Measurements from ENCODE around the gene MYEOV. TPM values are rescaled to one million over a fixed set of nuclear protein-coding genes. Genes with fewer than 3 reads are reported as not detected.

Gene MYEOV
- total RNA-seq, 1 donor from 2014 or later: not detected

DNA sequence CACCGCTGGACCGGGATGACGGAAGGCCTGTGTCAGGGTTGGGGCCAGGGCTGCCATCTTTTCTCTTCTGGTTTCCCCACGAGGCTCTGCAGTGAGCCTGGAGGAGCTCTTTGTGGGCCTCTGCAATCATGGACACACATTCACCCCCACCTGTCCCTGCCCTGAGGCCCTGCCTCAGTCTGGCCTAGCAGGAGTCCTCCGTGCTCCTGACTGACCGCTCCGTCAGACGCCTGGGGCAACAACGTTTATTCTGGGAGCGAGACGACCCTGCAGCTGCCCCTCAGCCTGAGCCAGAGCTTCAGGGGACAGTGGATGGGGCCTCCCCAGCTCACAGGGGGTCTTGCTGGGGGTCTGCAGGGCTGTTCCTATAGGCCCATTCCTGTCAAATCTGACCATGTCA is 8.2 kb upstream of the MYEOV start:
- H3K9me3 Mint-ChIP-seq (ENCODE audit: unreplicated experiment): no peaks in the 10 kb centered on the region
- H3K4me3 Mint-ChIP-seq (ENCODE audit: unreplicated experiment): no peak overlapping the region
- no peak for DNase-seq (ENCODE audit: low spot score)
- peaks cover 7% of the 10 kb centered on the region for H3K27me3 Mint-ChIP-seq (ENCODE audit: unreplicated experiment)
- TF ChIP-seq, protein P1, sequence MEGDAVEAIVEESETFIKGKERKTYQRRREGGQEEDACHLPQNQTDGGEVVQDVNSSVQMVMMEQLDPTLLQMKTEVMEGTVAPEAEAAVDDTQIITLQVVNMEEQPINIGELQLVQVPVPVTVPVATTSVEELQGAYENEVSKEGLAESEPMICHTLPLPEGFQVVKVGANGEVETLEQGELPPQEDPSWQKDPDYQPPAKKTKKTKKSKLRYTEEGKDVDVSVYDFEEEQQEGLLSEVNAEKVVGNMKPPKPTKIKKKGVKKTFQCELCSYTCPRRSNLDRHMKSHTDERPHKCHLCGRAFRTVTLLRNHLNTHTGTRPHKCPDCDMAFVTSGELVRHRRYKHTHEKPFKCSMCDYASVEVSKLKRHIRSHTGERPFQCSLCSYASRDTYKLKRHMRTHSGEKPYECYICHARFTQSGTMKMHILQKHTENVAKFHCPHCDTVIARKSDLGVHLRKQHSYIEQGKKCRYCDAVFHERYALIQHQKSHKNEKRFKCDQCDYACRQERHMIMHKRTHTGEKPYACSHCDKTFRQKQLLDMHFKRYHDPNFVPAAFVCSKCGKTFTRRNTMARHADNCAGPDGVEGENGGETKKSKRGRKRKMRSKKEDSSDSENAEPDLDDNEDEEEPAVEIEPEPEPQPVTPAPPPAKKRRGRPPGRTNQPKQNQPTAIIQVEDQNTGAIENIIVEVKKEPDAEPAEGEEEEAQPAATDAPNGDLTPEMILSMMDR (IDR thresholded peaks at IDR 0.05; ENCODE audit: unreplicated experiment): no peak
- no peaks in the 10 kb centered on the region for H3K36me3 Mint-ChIP-seq (ENCODE audit: low read depth, unreplicated experiment)
- no peak overlapping the region for H3K27ac Mint-ChIP-seq (ENCODE audit: unreplicated experiment)
- H3K4me1 Mint-ChIP-seq (ENCODE audit: unreplicated experiment): peaks cover 10% of the 10 kb centered on the region

DNA sequence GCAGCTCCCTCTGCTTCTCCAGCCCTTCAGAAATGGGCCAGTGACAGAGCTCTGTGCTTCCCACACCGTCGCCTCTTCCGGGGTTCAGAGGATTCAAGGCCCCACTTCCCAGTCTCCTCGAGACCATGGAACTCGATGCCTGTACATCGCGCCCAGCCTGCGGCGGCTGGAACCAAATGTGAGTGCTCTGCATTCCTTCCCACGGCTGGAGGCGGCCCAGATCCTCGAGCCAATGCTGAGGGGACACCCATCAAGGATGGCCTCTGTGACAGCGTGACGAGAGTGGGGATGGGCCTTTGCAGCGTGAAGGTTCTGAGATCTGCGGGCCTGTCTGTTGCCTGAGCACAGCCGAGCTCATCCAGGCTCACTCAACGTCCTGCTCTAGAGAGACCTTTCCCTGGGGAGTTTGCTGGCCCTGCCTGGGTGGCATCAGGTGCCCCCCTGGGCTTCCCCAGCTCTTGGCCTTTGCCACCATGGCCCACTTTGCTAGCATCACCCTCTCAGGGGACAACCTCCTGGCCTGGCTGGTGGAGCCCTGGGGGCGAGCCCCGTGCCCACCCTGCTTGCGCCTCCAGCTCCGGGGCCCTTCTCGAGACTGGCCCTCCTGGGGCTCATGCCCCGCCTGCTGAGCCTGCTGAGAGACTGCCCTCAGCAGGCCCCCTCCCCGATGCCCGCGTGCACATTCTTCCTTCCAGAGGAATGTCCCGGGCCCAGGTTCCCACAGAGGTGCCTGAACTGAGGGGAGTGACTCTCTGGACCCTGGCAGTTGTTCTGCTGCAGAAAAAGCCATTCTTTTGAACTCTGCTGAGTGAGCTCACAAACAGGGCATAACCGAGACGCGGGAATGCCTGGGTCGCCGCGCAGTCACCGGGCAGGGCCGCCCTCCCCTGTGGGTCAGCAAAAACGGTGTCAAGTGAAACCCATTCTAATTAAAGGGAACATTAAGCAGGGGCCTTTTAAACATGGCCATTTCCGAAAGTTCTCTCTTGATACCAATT is 7.3 kb upstream of the MYEOV start:
- Mint-ChIP-seq H3K36me3 (ENCODE audit: low read depth, unreplicated experiment) (no peaks in the 10 kb centered on the region), H3K4me3 (ENCODE audit: unreplicated experiment) (peak overlapping the region; percentile 47), H3K27me3 (ENCODE audit: unreplicated experiment) (peaks cover 7% of the 10 kb centered on the region), H3K4me1 (ENCODE audit: unreplicated experiment) (peaks cover 8% of the 10 kb centered on the region), H3K27ac (ENCODE audit: unreplicated experiment) (peak overlapping the region; percentile 24), H3K9me3 (ENCODE audit: unreplicated experiment) (no peaks in the 10 kb centered on the region)
- DNase-seq (ENCODE audit: low spot score): no peak
- TF ChIP-seq, protein P1 (IDR thresholded peaks at IDR 0.05; ENCODE audit: unreplicated experiment): no peak

DNA sequence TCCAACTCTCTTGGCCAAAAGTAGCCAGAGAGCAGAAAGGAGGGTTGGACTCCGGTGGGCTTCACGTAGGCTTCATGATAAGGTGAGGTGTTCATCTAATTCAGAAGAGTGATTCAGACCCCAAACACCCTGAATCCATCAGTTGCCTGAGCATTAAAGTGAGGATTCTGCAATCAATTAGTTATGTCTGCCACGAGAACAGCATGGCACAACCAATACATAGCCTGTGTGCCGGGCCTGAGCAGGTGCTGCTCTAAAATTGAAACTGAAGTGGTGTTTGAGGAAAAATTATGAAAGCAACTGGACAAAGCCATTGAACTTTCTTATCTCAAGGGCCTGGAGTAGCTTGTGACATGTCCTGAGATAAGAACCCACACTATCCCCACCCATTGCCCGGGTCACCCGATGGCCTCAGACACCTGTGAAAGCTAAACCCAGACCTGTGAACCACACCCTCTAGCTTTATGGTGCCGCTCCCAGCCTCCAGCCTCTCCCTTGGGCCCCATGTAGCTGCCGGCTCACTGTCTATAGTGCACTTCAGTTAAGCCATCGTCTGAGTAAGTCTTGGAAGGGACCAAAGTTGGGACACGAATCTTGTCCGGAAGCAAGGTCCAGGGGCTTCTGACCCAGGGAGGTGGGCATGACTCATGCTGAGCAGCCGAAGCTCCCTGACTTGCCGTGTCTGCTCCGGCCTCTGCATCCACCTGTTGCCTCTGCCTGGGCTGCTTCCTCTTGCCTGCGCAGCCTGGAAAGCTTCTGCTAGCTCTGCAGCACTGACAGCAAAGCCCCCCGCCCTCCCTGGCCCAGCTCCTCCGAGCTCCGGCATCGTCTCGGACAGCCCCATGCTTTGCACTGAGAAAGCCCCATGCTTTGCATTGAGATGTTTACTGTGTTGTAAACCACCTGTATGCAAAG is 5.7 kb upstream of the MYEOV start:
- H3K36me3 Mint-ChIP-seq (ENCODE audit: low read depth, unreplicated experiment): no peaks in the 10 kb centered on the region
- H3K9me3 Mint-ChIP-seq (ENCODE audit: unreplicated experiment): no peaks in the 10 kb centered on the region
- no peak overlapping the region for H3K4me3 Mint-ChIP-seq (ENCODE audit: unreplicated experiment)
- H3K4me1 Mint-ChIP-seq (ENCODE audit: unreplicated experiment): peaks cover 8% of the 10 kb centered on the region
- no peak for DNase-seq (ENCODE audit: low spot score)
- peaks cover 7% of the 10 kb centered on the region for H3K27me3 Mint-ChIP-seq (ENCODE audit: unreplicated experiment)
- TF ChIP-seq, protein P1 (IDR thresholded peaks at IDR 0.05; ENCODE audit: unreplicated experiment): no peak
- no peak overlapping the region for H3K27ac Mint-ChIP-seq (ENCODE audit: unreplicated experiment)

DNA sequence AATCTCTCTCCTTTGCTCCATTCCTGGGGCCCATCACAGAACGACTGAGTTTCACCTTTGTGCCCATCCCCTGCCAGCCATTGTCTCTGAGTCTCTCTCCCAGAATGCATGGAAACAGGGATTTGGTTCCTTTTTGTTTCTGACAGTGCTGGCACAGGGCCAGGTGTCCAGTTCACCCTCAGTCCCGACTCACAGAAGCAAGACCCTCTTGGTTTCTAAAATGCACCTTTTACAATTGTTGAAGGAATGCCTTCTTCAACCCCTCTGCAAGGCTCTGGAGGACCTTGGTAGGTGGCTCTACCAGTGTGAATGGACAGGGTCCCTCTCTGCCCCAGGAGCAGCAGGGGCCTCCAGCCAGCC is 5.1 kb upstream of the MYEOV start:
- Mint-ChIP-seq H3K27me3 (ENCODE audit: unreplicated experiment) (peaks cover 4% of the 10 kb centered on the region), H3K4me3 (ENCODE audit: unreplicated experiment) (no peak overlapping the region), H3K36me3 (ENCODE audit: low read depth, unreplicated experiment) (no peaks in the 10 kb centered on the region), H3K4me1 (ENCODE audit: unreplicated experiment) (peaks cover 8% of the 10 kb centered on the region), H3K27ac (ENCODE audit: unreplicated experiment) (no peak overlapping the region), H3K9me3 (ENCODE audit: unreplicated experiment) (no peaks in the 10 kb centered on the region)
- no peak for DNase-seq (ENCODE audit: low spot score)
- TF ChIP-seq, protein P1 (IDR thresholded peaks at IDR 0.05; ENCODE audit: unreplicated experiment): no peak

Data from endothelial cell (in vitro differentiated cells).